Kidney tubule cell (primary cell): Measurements from ENCODE around the gene EPHB3.
A peak's percentile ranks its signal among the peaks of the same experiment; 100 is the strongest.

ENCODE experiments used
- DNase-seq: peaks from one replicate; pipeline ENCODE4 v3.0.0-alpha.2; 2018; ENCODE audit warnings: low spot score

EPHB3 gene

DNA sequence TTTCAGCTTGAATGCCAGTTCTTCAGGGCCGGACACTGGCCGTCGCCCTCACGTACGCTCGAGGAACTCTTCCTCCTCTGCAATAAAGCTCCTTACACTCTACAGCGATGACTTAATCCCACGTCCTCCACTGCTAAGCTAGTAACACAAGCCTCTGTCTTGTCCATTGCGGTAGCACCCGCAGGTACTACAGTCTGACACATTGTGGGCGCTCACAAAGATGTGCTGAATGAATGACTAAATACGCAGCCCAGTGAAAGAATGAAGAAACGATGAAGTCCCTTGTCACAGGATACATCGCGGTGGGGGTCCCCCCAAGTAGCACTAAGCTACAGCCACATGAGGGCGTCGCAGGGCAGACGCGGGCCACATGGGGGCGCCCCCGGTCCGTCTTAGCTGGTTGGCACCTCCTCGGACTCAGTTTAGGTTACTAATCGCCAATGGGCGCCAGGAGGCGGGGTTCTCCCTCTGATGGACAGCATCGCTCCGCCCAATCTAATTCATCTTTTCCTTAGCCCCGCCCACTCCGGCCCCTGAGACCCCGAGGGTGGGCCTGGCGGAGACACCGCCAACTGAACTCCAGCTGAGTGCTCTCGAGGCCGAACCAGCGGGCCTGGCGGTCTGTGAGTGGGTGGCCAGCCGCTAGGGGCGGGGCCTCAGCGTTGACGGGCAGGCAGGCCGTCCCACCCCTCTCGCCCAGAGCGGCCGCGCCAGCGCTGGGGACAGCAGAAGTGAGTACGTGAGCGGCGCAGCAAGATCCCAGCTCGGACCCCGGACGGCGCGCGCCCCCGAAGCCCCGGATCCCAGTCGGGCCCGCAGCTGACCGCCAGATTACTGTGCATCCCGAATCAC lies at the start of gene EPHB3:
EPHB3 (plus strand) TSS at position 725 of the 852 bp plus-strand sequence. CDS start 451 bp downstream, outside the sequence.
- peak; percentile 97 for DNase-seq

DNA sequence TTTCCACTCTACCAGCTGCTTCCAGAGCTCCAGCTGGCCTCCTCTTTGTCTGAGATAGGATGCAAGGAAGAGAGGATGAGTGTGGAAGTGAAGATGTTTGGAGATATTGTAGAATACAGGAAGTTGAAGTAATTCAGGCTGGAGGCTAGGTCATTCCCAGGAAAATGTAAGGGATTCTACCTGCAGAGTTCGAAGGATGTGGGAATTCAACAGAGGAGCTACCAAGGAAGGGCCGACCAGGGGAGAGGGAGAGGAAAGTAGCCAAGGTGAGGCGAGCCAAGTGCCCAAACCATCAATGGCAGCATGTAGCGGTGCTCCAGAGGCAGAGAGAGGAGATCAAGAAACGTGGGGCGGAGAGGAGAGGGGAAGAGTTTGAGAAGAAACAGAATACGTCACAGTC lies 49.0 kb upstream of the EPHB3 start:
- no peak for DNase-seq

DNA sequence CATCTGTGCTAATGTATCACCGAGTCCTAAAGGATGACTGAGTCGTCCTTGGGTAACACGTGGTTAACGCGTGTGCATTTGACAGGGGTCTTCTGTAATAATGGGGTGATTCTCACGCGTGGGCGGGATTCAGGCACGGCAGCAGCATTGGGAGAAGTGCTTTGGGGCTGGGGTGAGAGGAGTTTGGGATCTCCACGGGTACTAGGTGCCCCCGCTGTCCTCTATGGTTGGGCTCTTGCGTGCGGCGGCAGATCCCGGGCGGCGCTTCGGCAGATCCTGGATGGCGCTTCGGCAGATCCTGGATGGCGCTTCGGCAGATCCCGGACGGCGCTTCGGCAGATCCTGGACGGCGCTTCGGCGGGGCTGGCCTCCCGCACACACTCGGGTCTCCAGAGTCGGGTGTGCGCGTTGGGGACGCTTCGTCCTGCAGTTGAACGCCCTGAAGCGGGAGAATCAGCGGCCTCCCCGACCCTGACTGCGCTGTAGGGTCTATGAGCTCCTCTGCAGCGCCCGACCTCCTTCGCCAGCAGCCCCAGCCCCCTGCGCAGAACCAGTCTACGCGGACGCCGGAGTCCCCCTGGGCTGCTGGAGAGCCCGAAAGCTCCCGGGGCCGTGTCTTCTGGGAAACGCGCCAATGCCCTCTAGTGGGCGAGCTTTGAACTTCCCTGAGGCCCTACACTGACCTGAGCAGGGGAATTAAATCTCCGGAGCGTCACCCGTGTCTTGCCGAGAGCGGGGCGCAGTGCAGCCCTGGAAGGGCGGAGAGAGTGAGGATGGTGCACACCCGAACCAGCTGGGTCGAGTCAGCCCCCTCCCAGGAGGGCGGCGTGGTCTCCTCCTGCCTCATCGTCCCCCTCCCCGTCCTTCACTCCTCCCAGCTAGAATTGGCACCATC lies 48.1 kb upstream of the EPHB3 start:
- peak; percentile 69 for DNase-seq

DNA sequence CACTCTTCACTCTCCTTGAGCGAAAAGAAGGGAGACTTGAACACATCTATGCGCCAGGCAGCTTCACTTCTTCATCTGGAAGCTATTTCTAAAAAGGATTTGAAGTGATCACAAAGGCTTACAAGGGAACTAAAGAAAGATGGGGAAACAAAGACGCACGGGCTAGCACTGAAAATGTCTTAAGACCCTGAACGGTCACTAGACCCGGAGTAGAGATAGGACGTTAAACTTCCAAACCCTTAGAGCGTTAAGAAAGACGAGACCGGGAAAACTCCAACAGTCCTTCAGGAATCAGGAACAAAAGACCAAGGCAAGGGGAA lies 47.5 kb upstream of the EPHB3 start:
- no peak for DNase-seq

DNA sequence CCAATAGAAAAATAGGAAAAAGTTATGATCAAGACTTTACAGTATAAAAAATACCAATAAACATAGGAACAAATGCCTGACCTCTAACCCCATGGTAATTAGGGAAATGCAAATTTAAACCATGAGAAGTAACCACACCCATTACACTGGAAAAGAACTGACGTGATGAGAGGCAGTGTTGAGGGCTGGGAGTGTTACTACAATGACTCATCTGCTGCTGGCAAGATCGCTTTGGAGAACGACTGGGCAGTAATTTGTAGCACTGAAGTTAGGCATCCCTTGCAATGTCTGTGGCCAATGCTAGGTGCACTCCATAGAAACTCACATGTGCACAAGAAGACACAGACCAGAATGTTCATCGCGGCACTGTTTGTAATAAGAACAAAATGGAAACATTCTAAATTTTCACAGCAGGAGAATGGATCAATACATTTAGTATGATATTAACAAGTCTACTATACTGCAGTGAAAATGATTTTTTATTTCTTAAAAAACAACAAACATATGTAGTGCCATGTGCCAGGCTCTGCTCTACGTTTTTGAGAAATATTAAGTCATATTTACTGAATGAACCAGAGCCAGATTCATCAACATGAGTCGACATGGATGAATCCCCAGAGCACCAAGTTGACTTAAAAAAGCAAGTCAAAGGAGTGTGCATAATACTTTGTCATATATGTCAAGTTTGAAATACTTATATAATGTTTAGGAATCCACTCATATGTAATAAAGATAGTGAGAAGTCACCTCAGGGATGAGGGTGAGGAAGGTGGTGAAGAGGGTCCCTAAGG lies 37.6 kb upstream of the EPHB3 start:
- peak; percentile 62 for DNase-seq

DNA sequence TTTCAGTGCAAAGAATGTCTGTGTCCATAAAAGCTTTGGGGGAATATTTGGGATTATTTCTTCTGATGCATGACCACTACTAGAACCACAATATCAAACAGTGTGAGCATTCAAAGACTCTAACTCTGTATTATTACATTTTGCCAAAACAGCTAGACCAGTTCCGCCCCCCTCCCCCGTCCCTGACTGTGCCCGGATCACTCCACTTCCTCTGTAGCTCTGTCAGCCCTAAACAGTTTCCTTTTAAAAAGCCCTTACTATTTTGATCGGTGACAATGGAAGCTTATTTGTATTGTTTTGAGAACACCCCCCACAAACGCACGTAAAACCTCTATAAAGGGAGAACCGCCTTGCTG lies 36.6 kb upstream of the EPHB3 start:
- DNase-seq = no peak

DNA sequence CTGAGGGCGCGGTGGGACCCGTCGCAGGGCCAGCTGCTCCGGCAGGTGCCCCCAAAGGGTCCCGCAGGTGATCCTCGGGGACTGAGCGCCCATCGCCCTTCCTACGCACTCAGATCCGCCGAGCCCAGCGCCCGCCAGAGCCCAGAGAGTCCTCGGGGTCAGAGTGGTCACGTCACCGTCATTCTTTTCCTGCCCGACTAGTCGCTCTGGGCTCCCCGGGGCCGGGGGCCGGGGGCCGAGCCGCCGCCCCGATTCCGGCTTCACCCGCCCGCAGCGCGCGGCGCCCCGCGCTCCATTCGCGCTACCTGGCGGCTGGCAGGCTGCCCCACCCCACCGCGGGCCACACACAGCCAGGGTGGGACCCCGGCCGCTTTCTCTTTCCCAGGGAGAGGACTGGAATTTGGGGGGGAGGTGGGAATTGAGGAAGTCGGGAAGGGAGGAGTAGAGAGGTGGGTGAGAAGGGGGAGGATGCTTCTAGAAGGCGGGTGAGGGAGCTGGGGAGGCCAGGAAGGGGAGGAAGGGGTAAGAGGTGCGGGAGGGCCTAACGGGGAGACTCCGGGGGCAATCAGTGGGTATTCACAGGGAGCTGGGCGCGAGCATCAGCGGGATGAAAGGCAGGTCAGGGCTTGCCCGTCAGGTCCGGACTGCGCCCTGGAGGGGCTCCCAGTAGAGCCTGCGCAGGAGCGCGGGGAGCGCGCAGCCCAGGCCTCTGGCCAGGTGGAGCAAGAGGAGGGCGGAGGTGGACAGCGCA lies 36.1 kb upstream of the EPHB3 start:
- DNase-seq = no peak

DNA sequence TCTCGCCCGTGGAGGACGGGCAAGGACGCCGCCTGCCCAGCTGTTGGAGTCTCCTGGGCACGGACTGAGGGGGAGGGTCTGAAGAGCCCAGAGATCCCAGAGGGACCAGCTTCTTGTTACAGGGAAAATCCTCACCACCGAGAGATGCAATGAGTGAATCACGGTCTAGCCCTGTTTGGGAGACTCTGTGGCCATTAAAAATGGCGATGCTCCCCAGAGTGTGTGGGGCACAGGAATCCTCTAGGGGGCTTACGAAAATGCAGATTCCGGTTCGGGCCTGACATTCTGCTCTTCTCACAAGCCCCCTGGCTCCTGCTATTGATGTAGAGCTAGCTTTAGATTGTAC lies 35.5 kb upstream of the EPHB3 start:
- DNase-seq = no peak

DNA sequence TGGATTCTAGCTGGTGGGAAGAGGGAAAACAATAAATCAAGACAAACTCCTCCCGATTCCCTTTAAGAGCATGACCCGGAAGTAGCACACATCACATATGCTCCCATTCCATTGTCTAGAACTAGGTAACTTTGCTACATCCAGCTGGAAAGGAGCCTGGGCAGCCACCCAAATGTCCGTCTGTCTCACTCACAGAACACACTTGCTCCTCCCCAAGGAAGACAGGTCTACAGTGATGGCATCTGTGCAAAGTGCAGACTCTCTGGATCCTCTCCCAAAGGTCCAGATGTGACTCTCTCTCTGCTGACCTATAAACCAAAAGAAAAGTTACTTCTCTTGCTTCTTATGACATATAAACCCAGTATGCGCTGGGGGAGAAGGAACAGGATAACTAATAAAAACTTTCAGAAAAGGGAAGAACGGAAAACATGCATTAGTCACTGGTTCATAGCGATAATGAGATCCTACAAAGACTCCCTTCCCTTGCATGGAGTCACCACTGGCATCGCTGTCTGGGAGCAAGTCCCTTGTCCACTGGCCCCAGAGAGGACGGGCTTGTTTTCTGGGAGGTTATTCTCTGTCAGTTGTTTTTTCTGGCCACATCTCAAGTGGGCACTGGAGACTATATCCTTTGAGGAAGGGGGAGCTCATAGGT lies 29.8 kb upstream of the EPHB3 start:
- no peak for DNase-seq

DNA sequence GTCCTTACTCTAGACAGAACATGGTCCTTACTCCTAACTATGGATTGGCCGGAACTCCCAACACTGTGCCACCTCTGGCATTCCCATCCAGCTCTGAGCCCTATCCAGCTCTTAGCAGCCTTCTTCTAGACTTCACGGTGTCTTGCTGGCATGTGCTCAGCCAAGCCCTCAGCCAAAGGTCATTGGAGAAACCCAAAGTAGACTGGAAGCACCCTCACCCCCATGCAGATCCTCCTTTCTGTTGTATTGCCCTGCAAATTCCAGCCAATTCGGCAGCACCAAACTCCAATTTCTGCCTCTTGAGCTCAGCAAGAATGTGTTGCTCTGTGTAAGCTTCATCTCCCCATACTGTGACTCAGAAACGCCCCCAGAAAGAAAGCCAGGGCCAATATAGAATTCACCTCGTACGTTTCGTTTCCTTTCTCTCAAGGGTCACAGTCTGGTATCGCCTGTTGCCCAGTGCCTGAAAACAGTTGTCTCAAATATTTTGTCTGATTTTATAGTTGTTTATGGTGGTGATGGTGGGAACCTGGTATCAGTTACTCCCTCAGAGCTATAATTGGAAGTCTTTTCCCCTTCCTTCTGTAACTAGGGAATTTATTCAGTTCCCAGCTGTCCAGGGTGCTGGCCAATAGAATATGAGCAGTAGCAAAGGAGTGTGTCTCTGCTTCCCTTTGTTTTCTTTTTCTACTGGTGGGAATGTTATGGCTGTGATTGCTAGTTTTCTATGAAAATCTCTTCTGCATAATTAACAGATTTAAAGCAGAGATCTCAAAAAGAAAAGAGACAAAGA lies 28.4 kb upstream of the EPHB3 start:
- DNase-seq = no peak

DNA sequence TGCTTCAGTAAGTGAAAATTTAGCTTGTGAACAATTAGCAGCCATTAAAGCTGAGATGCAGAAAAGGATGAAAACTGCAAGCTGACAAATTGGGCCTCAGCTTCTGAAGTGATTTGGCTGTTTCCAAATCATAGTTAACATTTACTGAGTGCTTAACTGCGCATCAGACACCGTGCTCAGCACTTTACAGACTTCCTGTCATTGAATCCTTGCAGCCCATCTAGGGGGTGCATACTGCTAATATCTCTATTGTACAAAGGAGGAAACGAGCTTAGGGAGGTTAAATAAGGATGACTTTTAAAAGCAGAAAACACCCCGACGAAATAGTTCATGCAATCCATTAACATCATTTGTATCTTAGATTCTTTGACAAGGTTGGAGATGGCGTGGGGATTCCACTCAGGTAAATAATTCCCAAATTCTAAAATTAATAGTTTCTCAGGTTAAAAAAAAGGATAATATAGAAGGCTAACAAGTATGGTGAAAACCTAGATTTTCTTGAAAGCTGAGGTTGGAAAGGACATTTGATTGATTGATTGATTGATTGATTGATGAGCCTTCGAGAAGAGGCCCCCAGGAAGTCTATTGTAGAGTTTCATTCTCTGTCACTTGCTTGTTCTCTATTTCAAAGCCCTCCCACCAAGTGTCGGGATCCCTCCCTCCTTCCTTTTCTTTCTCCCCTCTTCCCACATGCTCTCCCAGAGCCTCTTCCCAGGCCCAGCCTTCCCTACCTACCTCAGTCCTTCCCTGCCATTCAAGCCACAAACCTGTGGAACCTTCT lies 23.5 kb upstream of the EPHB3 start:
- no peak for DNase-seq

DNA sequence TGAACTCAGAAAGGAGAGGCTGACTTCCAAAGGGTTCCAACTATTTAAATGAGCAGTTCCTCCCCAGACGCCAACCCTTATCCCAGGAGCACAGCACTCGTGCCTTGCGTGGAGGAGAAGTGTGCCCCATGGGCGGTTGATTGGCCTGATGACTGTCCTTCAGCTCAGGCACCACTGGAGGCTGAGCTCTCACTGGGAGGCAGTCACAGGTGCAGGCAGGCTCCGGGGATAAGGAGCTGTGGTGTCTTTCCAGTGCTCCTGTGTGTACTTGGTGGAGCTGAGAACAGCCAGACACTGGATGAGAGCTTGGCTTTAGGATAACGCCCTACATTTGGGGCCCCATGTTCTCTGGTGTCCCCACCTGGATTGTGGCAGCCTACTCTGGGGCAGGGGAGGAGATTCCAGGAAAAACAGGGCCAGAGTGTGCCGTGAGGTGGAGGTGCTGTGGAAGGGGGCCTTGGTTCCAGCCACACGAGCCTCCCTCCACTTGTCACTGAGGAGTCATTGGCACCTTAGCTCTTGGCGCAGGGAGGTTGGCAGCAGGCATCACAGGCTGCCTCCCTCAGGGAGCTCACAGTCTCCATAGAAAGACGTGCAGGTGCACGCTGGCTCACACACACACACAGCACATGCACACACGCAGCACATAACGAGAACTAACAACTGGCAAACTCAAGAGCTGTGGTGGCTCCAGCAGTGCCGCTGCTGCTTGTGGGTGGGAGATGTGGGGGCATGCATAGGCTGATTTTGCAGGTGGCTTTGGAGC lies 22.7 kb upstream of the EPHB3 start:
- DNase-seq = no peak

DNA sequence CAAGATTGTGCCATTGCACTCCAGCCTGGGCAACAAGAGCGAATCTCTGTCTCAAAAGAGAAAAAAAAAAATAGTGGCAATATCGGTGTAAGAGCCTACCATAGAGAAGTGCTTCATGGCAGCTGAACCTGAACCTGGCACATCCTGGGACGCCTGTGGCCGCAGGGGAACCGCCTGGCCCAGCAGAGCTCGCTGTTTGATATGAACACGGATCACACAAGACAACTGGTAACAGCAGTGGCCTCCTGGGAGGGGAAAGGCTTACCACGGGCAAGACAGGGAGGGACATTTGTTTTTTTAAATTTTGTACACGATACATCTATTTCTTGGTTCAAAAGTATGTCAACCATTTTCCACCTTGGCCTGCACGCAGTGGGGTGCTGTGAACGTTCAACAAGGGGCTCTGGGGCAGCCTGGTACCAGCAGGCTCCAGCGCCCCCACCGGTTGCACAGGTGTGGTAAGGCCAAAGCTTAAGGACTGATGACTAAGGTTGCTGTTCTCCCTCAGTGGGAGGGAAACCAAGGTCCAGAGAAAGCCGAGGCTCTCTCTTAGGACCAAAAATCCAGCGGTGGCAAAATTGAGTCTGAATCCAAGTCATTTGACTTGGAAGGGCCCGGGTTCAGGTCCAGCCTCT lies 21.7 kb upstream of the EPHB3 start:
- no peak for DNase-seq

DNA sequence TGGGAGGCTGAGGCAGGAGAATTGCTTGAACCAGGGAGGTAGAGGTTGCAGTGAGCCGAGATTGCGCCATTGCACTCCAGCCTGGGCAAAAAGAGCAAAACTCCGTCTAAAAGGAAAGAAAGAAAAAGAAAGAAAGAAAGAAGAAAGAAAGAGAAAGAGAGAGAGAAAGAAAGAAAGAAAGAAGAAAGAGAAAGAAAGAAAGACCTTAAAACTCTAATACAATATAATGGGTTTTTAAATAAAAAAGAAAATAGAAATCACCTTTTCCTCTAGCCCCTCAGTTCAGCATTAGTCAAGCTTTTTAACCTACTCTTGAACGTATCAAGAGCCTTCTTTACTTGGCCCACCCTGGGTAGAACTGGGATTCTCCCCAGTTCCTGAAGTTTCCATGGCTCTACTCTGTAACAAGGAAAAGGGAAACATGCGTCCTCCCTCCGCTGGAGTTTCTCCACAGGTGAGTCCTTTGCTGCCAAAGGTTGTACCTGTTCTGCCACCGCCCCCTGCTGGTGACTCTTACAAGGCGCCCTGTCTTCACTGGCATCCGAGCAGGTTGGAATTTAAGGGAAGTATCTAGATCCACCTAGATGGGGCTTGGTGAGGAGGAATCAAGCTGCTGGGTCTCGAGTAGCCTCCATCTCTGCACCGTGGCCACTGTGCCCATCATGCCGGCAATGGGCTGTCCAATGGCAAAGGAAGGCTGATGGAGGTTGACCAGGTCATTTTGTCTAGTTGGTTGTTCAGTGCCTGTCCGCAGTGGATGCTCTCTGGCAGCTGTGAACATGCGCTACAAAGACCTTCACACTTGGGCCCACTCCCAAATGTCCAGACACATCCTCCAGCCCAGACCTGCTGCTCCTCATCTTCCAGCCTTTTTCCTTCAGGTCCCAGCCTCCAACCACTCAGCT lies 20.6 kb upstream of the EPHB3 start:
- DNase-seq = peak; percentile 76

DNA sequence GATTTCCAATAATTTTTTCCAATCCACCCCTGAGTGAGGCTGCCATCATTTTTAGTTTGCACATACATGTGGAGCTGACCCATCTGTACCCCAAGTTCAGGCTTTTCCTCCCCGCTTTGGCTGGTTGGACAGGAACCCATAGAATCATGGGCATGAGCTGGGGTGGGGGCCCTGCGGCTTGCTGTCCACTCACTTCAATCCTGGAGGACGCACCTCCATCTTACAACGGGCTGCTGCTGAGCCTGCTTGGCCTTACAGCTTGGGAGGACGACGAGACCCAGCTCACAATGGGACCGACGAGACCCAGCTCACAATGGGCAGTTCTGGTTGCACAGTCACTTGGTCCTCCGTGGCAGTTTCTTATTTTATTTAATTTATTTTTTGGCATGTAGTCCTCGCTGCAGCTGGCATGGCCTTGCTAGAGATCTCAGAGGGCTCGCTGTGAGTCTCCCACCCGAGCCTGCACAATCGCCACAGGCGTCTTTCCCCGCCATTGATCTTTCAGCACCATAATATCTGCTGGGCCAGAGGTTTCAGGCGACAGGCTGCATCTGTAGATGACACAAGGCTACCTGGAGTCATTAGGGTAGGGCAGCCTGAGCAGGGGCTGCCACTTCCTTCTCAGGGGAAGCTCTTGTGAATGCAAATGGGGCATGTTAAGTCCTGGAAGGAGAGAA lies 19.6 kb upstream of the EPHB3 start:
- no peak for DNase-seq

DNA sequence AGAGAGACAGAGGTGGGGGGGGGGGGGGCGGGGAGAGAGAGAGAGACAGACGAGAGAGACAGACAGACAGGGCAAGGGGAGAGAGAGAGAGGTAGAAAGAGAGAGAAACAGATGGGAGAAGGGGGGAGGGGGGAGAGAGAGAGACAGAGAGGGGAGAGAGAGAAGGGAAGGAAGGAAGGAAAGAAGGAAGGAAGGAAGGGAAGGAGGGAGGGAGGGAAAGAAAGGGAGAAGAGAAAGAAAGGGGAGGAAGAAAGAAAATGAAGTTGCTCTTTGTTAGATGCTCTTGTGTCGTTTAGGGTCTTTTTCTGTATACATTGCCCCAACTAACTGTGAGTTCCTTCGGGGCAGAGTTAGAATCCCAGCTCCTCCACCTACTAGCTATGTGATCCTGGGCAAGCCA lies 19.0 kb upstream of the EPHB3 start:
- DNase-seq = no peak

DNA sequence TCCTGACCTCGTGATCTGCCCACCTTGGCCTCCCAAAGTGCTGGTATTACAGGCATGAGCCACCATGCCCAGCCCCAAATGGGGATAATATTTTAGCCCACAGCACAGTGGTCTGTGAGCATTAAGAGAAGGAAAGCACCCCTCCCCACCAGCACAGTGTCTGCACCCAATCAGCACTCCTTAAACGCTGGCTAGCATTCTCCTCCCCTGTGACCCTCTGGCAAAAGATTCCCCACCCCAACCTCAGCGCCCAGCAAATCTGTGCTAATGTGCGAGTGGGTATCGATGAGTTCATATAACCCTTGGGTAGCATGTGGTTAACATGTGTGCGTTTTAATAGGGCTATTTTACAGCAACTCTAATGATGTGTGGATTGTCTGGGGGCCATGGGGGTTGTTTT lies 18.3 kb upstream of the EPHB3 start:
- no peak for DNase-seq
